ENCODE results near the gene UBE3C. TPM values are rescaled to one million over a fixed set of nuclear protein-coding genes. Genes with fewer than 3 reads are reported as not detected.
"Not testable (repeated sequence)": the region's sequence is repeated elsewhere in the genome, so short reads cannot be mapped to it uniquely, and the experiment has no call there.

UBE3C gene
- total RNA-seq, 5 donors from 2014 or later (not counting 1 experiment from before 2014, with no cell fraction given): 50.1 to 56.8 (median 55.1) TPM

- H3K36me3 ChIP-seq (ENCODE audit: control insufficient read depth in 2 of 2, extremely low read depth in 1 of 2, insufficient read depth in 1 of 2, low read length in 1 of 2); H3K27ac Mint-ChIP-seq; CTCF ChIA-PET; H3K4me3 ChIP-seq (ENCODE audit: control insufficient read depth in 1 of 2, extremely low read depth in 1 of 2, low read length in 1 of 2); H3K4me1 Mint-ChIP-seq; H3K36me3 Mint-ChIP-seq; DNase-seq; H3K4me1 ChIP-seq (ENCODE audit: control insufficient read depth in 1 of 2, extremely low read depth in 1 of 2, insufficient read depth in 2 of 2, low read length in 2 of 2); POLR2A ChIA-PET; H3K27ac ChIP-seq (ENCODE audit: low read length); H3K4me3 Mint-ChIP-seq; ATAC-seq (replicated peaks in 1 of 4); H3K9me3 ChIP-seq: not testable (repeated sequence)
- WGBS (ENCODE audit: insufficient coverage): no CpG with 5 or more reads among the region's 3 CpGs
- peaks cover 0 to 17% of the 10 kb centered on the region in 2 experiments for H3K27me3 ChIP-seq (replicated peaks in 1 of 2; ENCODE audit: control insufficient read depth in 2 of 2, extremely low read depth in 1 of 2, insufficient read depth in 2 of 2, low read length in 1 of 2)
- Mint-ChIP-seq H3K27me3 (peaks cover 10 to 24% of the 10 kb centered on the region in 2 donors), H3K9me3 (peaks cover 4 to 14% (median 7%) of the 10 kb centered on the region in 3 donors)
Measured at GRCh38 chr7:157100005-157100404, 38.7 kb upstream of the UBE3C start.

- no CpG with 5 or more reads among the region's 2 CpGs for WGBS (ENCODE audit: insufficient coverage)
- H3K27me3 ChIP-seq (replicated peaks in 1 of 2; ENCODE audit: control insufficient read depth in 2 of 2, extremely low read depth in 1 of 2, insufficient read depth in 2 of 2, low read length in 1 of 2): peaks cover 0 to 24% of the 10 kb centered on the region in 2 experiments
- H3K27ac ChIP-seq (ENCODE audit: low read length); H3K4me3 Mint-ChIP-seq; H3K4me1 ChIP-seq (ENCODE audit: control insufficient read depth in 1 of 2, extremely low read depth in 1 of 2, insufficient read depth in 2 of 2, low read length in 2 of 2); ATAC-seq (replicated peaks in 1 of 4); CTCF ChIA-PET; H3K36me3 ChIP-seq (ENCODE audit: control insufficient read depth in 2 of 2, extremely low read depth in 1 of 2, insufficient read depth in 1 of 2, low read length in 1 of 2); DNase-seq; POLR2A ChIA-PET; H3K4me1 Mint-ChIP-seq; H3K36me3 Mint-ChIP-seq; H3K4me3 ChIP-seq (ENCODE audit: control insufficient read depth in 1 of 2, extremely low read depth in 1 of 2, low read length in 1 of 2); H3K9me3 ChIP-seq; H3K27ac Mint-ChIP-seq: not testable (repeated sequence)
- Mint-ChIP-seq H3K9me3 (peaks cover 6 to 21% (median 7%) of the 10 kb centered on the region in 3 donors), H3K27me3 (peaks cover 16 to 31% of the 10 kb centered on the region in 2 donors)
Measured at GRCh38 chr7:157103641-157104040, 35.1 kb upstream of the UBE3C start.

GRCh38 chr7:157111311-157111710, 27.4 kb upstream of the UBE3C start:
- no peak overlapping the region for H3K27ac Mint-ChIP-seq
- POLR2A ChIA-PET: no interaction called here

GRCh38 chr7:157112706-157113105, 26.0 kb upstream of the UBE3C start:
- Mint-ChIP-seq H3K9me3 (peaks cover 1 to 5% (median 5%) of the 10 kb centered on the region in 3 donors), H3K4me1 (no peaks in the 10 kb centered on the region), H3K27ac (no peak overlapping the region), H3K36me3 (no peaks in the 10 kb centered on the region), H3K4me3 (no peak overlapping the region), H3K27me3 (peaks cover 6 to 28% of the 10 kb centered on the region in 2 donors)
- DNase-seq (no peak), ATAC-seq (replicated peaks in 1 of 4) (no peak)
- no peaks in the 10 kb centered on the region for H3K4me1 ChIP-seq (ENCODE audit: control insufficient read depth in 1 of 2, extremely low read depth in 1 of 2, insufficient read depth in 2 of 2, low read length in 2 of 2)
- ChIA-PET POLR2A (no interaction called here), CTCF (interaction anchor here in 1 of 2 donors (0.6 kb wide), 1 partner anchor 279 kb away, joined by 3 read pairs; no protein-coding TSS in a partner anchor)
- H3K27me3 ChIP-seq (replicated peaks in 1 of 2; ENCODE audit: control insufficient read depth in 2 of 2, extremely low read depth in 1 of 2, insufficient read depth in 2 of 2, low read length in 1 of 2): peaks cover 0 to 32% of the 10 kb centered on the region in 2 experiments
- 100% methylated on average over 3 of the region's 8 CpGs for WGBS (ENCODE audit: insufficient coverage)
- H3K36me3 ChIP-seq (ENCODE audit: control insufficient read depth in 2 of 2, extremely low read depth in 1 of 2, insufficient read depth in 1 of 2, low read length in 1 of 2): no peaks in the 10 kb centered on the region
- no peak overlapping the region for H3K27ac ChIP-seq (ENCODE audit: low read length)
- H3K4me3 ChIP-seq (ENCODE audit: control insufficient read depth in 1 of 2, extremely low read depth in 1 of 2, low read length in 1 of 2): no peak overlapping the region
- no peaks in the 10 kb centered on the region for H3K9me3 ChIP-seq

More at GRCh38 chr7:157111311-157111710, 27.4 kb upstream of the UBE3C start:
- Histone ChIP-seq H3K9me3 (no peaks in the 10 kb centered on the region), H3K4me1 (ENCODE audit: control insufficient read depth in 1 of 2, extremely low read depth in 1 of 2, insufficient read depth in 2 of 2, low read length in 2 of 2) (no peaks in the 10 kb centered on the region), H3K27ac (ENCODE audit: low read length) (no peak overlapping the region), H3K36me3 (ENCODE audit: control insufficient read depth in 2 of 2, extremely low read depth in 1 of 2, insufficient read depth in 1 of 2, low read length in 1 of 2) (no peaks in the 10 kb centered on the region), H3K4me3 (ENCODE audit: control insufficient read depth in 1 of 2, extremely low read depth in 1 of 2, low read length in 1 of 2) (no peak overlapping the region), H3K27me3 (replicated peaks in 1 of 2; ENCODE audit: control insufficient read depth in 2 of 2, extremely low read depth in 1 of 2, insufficient read depth in 2 of 2, low read length in 1 of 2) (peaks cover 0 to 39% of the 10 kb centered on the region in 2 experiments)
- Mint-ChIP-seq H3K27me3 (peaks cover 10 to 36% of the 10 kb centered on the region in 2 donors), H3K9me3 (peaks cover 0 to 8% (median 4%) of the 10 kb centered on the region in 3 donors), H3K4me1 (no peaks in the 10 kb centered on the region), H3K4me3 (no peak overlapping the region), H3K36me3 (no peaks in the 10 kb centered on the region)
- CTCF ChIA-PET: no interaction called here
- ATAC-seq (replicated peaks in 1 of 4) (no peak), DNase-seq (no peak)
- 80% methylated on average over 5 of the region's 9 CpGs for WGBS (ENCODE audit: insufficient coverage)

- H3K27me3 Mint-ChIP-seq: peaks cover 5 to 27% of the 10 kb centered on the region in 2 donors
- H3K4me3 Mint-ChIP-seq: no peak overlapping the region
- H3K27ac Mint-ChIP-seq: no peak overlapping the region
- Histone ChIP-seq H3K27ac (ENCODE audit: low read length) (no peak overlapping the region), H3K27me3 (replicated peaks in 1 of 2; ENCODE audit: control insufficient read depth in 2 of 2, extremely low read depth in 1 of 2, insufficient read depth in 2 of 2, low read length in 1 of 2) (peaks cover 0 to 27% of the 10 kb centered on the region in 2 experiments), H3K36me3 (ENCODE audit: control insufficient read depth in 2 of 2, extremely low read depth in 1 of 2, insufficient read depth in 1 of 2, low read length in 1 of 2) (no peaks in the 10 kb centered on the region), H3K4me3 (ENCODE audit: control insufficient read depth in 1 of 2, extremely low read depth in 1 of 2, low read length in 1 of 2) (no peak overlapping the region), H3K9me3 (no peaks in the 10 kb centered on the region), H3K4me1 (ENCODE audit: control insufficient read depth in 1 of 2, extremely low read depth in 1 of 2, insufficient read depth in 2 of 2, low read length in 2 of 2) (no peaks in the 10 kb centered on the region)
- ChIA-PET POLR2A (no interaction called here), CTCF (no interaction called here)
- H3K4me1 Mint-ChIP-seq: no peaks in the 10 kb centered on the region
- ATAC-seq (replicated peaks in 1 of 4) (no peak), DNase-seq (no peak)
- peaks cover 3 to 8% (median 4%) of the 10 kb centered on the region in 3 donors for H3K9me3 Mint-ChIP-seq
- no CpG with 5 or more reads among the region's 2 CpGs for WGBS (ENCODE audit: insufficient coverage)
- no peaks in the 10 kb centered on the region for H3K36me3 Mint-ChIP-seq
Measured at GRCh38 chr7:157113607-157114006, 25.1 kb upstream of the UBE3C start.

GRCh38 chr7:157116762-157117161, 22.0 kb upstream of the UBE3C start:
- DNase-seq (no peak), ATAC-seq (replicated peaks in 1 of 4) (no peak)
- Mint-ChIP-seq H3K4me3 (no peak overlapping the region), H3K27me3 (peaks cover 11 to 15% of the 10 kb centered on the region in 2 donors), H3K9me3 (peaks cover 3 to 8% (median 4%) of the 10 kb centered on the region in 3 donors), H3K4me1 (no peaks in the 10 kb centered on the region), H3K36me3 (no peaks in the 10 kb centered on the region), H3K27ac (no peak overlapping the region)
- POLR2A ChIA-PET: interaction anchor here in 1 of 2 donors (0.6 kb wide), 1 partner anchor 1102 kb away, joined by 4 read pairs; no protein-coding TSS in a partner anchor
- Histone ChIP-seq H3K27ac (ENCODE audit: low read length) (no peak overlapping the region), H3K9me3 (no peaks in the 10 kb centered on the region), H3K4me3 (ENCODE audit: control insufficient read depth in 1 of 2, extremely low read depth in 1 of 2, low read length in 1 of 2) (no peak overlapping the region), H3K36me3 (ENCODE audit: control insufficient read depth in 2 of 2, extremely low read depth in 1 of 2, insufficient read depth in 1 of 2, low read length in 1 of 2) (no peaks in the 10 kb centered on the region), H3K4me1 (ENCODE audit: control insufficient read depth in 1 of 2, extremely low read depth in 1 of 2, insufficient read depth in 2 of 2, low read length in 2 of 2) (no peaks in the 10 kb centered on the region), H3K27me3 (replicated peaks in 1 of 2; ENCODE audit: control insufficient read depth in 2 of 2, extremely low read depth in 1 of 2, insufficient read depth in 2 of 2, low read length in 1 of 2) (peaks cover 0 to 25% of the 10 kb centered on the region in 2 experiments)
- WGBS (ENCODE audit: insufficient coverage): 100% methylated on average over 4 of the region's 5 CpGs
- CTCF ChIA-PET: no interaction called here

GRCh38 chr7:157117796-157118195, 20.9 kb upstream of the UBE3C start:
- H3K27ac Mint-ChIP-seq: no peak overlapping the region
- H3K36me3 Mint-ChIP-seq: no peaks in the 10 kb centered on the region
- peaks cover 0 to 8% (median 4%) of the 10 kb centered on the region in 3 donors for H3K9me3 Mint-ChIP-seq
- no peaks in the 10 kb centered on the region for H3K4me1 Mint-ChIP-seq
- Histone ChIP-seq H3K4me3 (ENCODE audit: control insufficient read depth in 1 of 2, extremely low read depth in 1 of 2, low read length in 1 of 2) (no peak overlapping the region), H3K27me3 (replicated peaks in 1 of 2; ENCODE audit: control insufficient read depth in 2 of 2, extremely low read depth in 1 of 2, insufficient read depth in 2 of 2, low read length in 1 of 2) (peaks cover 0 to 18% of the 10 kb centered on the region in 2 experiments), H3K36me3 (ENCODE audit: control insufficient read depth in 2 of 2, extremely low read depth in 1 of 2, insufficient read depth in 1 of 2, low read length in 1 of 2) (no peaks in the 10 kb centered on the region), H3K9me3 (no peaks in the 10 kb centered on the region), H3K4me1 (ENCODE audit: control insufficient read depth in 1 of 2, extremely low read depth in 1 of 2, insufficient read depth in 2 of 2, low read length in 2 of 2) (no peaks in the 10 kb centered on the region), H3K27ac (ENCODE audit: low read length) (no peak overlapping the region)
- peaks cover 7 to 10% of the 10 kb centered on the region in 2 donors for H3K27me3 Mint-ChIP-seq
- no peak overlapping the region for H3K4me3 Mint-ChIP-seq
- DNase-seq (no peak), ATAC-seq (replicated peaks in 1 of 4) (no peak)
- CTCF ChIA-PET: no interaction called here
- POLR2A ChIA-PET: no interaction called here
- WGBS (ENCODE audit: insufficient coverage): 100% methylated on average over 1 of the region's 2 CpGs

Measured in T-cell (primary cell).